Measurements from ENCODE around the gene ARL8B.

The ARL8B gene

DNA sequence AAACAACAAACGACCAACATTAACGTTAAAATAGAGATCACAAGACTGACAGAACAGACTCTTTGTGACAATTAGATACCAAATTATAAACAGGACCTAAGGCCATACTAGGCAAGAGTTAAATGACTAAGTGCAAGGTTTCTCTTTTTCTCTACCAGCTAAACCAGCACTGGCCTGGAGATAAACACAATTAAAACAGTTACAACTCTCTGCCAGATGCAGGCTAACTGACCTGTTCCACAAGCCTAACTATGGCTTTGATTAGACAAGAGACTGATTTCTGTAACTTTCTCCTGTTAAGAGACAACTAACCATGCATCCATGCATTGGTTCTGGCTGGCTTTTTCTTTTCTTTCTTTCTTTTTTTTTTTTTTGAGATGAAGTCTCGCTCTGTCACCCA, 1.6 kb upstream of the ARL8B start:
- DNase-seq: no peak
- H3K4me3 ChIP-seq (ENCODE audit: low read depth, low read length): no peak overlapping the region
- TF ChIP-seq, protein P1, sequence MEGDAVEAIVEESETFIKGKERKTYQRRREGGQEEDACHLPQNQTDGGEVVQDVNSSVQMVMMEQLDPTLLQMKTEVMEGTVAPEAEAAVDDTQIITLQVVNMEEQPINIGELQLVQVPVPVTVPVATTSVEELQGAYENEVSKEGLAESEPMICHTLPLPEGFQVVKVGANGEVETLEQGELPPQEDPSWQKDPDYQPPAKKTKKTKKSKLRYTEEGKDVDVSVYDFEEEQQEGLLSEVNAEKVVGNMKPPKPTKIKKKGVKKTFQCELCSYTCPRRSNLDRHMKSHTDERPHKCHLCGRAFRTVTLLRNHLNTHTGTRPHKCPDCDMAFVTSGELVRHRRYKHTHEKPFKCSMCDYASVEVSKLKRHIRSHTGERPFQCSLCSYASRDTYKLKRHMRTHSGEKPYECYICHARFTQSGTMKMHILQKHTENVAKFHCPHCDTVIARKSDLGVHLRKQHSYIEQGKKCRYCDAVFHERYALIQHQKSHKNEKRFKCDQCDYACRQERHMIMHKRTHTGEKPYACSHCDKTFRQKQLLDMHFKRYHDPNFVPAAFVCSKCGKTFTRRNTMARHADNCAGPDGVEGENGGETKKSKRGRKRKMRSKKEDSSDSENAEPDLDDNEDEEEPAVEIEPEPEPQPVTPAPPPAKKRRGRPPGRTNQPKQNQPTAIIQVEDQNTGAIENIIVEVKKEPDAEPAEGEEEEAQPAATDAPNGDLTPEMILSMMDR (IDR thresholded peaks at IDR 0.05; ENCODE audit: low read depth, low read length): no peak
- H3K4me1 ChIP-seq: no peaks in the 10 kb centered on the region
- H3K9me3 ChIP-seq: no peaks in the 10 kb centered on the region
- no peaks in the 10 kb centered on the region for H3K27me3 ChIP-seq
- H3K36me3 ChIP-seq: no peaks in the 10 kb centered on the region

DNA sequence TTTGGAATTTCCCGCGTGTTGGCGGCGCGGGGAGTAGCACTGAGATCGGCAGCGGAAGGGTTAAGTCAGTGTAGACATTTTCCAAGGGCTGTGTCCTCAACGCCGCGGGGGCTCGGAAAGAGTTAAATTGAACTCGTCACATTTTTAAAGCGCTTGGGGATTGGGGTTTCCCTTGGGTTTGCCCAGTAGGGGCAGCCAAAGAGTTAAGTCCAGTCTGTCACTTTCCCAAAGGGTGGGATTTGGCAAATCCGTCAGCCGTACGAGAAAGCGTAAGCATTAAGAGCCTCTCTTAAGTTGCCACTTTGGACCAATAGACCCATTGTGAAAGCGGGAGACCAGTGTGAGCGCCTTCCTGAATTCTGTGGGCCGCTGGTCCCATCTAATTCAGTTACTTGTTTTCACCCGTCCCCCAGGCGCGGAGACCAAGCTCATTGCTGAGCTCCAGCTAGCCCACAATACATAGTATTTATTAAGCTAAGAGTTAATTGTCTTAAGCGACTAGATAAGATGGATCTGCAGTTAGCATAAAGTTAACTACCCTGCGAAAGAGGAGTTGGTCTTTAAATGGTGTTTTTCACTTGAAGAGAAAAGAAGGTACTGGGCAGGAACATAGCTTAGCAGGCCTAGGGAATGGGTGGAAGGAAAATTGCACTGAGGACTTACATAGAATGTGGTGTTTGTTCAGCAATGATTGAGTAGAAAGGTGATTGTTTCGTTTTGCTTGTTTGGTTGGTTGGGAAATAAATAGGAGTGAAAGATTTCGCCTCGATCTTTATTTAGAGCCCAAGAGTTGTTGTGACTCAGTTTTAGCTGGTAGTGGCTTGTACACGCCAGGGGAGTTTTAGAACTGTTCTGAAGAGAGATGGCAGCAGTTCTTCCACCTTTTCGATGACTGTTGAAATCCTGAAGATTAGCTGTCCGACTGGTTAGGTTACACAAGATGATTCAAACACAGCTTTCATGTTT, 932 bp downstream of the ARL8B start:
- no peaks in the 10 kb centered on the region for H3K36me3 ChIP-seq
- no peaks in the 10 kb centered on the region for H3K27me3 ChIP-seq
- H3K9me3 ChIP-seq: no peaks in the 10 kb centered on the region
- TF ChIP-seq, protein P1 (IDR thresholded peaks at IDR 0.05; ENCODE audit: low read depth, low read length): no peak
- no peak for DNase-seq
- no peaks in the 10 kb centered on the region for H3K4me1 ChIP-seq
- peak overlapping the region; percentile 84 for H3K4me3 ChIP-seq (ENCODE audit: low read depth, low read length)

DNA sequence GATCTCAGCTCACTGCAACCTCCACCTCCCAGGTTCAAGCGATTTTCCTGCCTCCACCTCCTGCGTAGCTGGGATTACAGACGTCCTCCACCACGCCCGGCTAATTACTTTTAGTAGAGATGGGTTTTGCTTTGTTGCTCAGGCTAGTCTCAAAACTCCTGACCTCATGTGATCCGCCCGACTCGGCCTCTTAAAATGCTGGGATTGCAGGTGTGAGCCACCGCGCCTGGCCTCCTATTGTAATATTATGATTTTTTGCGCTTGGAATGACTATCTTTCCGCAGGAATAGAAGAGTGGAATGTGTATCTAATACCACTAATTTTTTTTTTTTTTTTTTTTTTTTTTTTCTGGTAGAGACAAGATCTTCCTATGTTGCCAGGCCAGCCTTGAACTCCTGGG, 1.8 kb downstream of the ARL8B start:
- no peaks in the 10 kb centered on the region for H3K9me3 ChIP-seq
- no peaks in the 10 kb centered on the region for H3K27me3 ChIP-seq
- H3K4me1 ChIP-seq: no peaks in the 10 kb centered on the region
- H3K36me3 ChIP-seq: no peaks in the 10 kb centered on the region
- no peak overlapping the region for H3K4me3 ChIP-seq (ENCODE audit: low read depth, low read length)
- no peak for DNase-seq
- TF ChIP-seq, protein P1 (IDR thresholded peaks at IDR 0.05; ENCODE audit: low read depth, low read length): no peak

DNA sequence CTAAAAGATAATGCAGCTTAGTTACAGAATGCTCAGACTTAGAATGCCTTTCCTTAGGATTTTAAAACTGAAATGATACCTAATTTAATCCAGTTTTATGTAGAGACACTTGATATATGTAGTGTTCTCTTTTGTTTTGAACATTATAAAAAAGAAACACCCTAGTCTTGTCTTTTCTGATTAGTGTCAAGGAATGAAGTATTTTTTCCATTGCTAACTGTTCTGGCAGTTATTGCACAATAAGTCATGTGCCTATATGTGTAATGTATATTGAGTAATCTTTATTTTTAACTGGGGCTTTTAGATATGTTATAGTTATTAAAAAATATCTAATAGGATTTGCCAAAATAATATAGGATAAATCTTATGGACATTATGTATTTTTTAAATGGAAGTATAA, 4.5 kb downstream of the ARL8B start:
- no peaks in the 10 kb centered on the region for H3K36me3 ChIP-seq

DNA sequence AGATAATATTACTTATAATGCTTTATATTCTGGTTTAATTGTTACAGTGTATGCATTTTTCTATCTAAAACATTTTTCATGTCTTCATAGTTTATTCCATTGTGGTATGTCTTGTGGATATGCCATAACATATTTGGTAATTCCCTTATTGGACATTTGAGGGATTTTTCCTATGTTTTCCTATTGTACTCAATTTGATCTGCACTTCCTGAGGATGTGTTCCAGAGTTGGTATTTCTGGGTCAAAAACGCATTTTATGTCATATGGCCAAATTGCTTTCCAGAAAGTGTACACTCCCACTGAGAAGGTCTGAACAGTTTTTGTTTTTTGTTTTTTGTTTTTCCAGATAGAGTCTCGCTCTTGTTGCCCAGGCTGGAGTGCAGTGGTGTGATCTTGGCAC, 6.8 kb downstream of the ARL8B start:
- H3K4me1 ChIP-seq: no peaks in the 10 kb centered on the region
- no peak overlapping the region for H3K4me3 ChIP-seq (ENCODE audit: low read depth, low read length)
- H3K36me3 ChIP-seq: no peaks in the 10 kb centered on the region
- no peaks in the 10 kb centered on the region for H3K27me3 ChIP-seq
- no peaks in the 10 kb centered on the region for H3K9me3 ChIP-seq
- DNase-seq: no peak
- TF ChIP-seq, protein P1 (IDR thresholded peaks at IDR 0.05; ENCODE audit: low read depth, low read length): no peak

More for the DNA sequence above, 4.5 kb downstream of the ARL8B start:
- H3K4me1 ChIP-seq: no peaks in the 10 kb centered on the region
- H3K9me3 ChIP-seq: no peaks in the 10 kb centered on the region
- no peak overlapping the region for H3K4me3 ChIP-seq (ENCODE audit: low read depth, low read length)
- TF ChIP-seq, protein P1 (IDR thresholded peaks at IDR 0.05; ENCODE audit: low read depth, low read length): no peak
- no peak for DNase-seq
- no peaks in the 10 kb centered on the region for H3K27me3 ChIP-seq
